GM23338 (cell line): ENCODE measurements around the gene COL20A1. TPM values are rescaled to one million over a fixed set of nuclear protein-coding genes. Genes with fewer than 3 reads are reported as not detected.

Experiments used
- ATAC-seq: fragments of 200-7000 bp; cut with Tn5 transposase; 3 replicates; pipeline ENCODE4 v1.9.1; 2020
- DNase-seq: peaks from one replicate; pipeline ENCODE4 v3.0.0-alpha.2; 2015; ENCODE audit warnings: low spot score
- H2AFZ ChIP-seq: fragments of 200-600 bp; sonication (generic); 2 replicates; pipeline ENCODE4 v1.8.0; 2016; ENCODE audit warnings: antibody characterized with exemption, mild to moderate bottlenecking, moderate library complexity
- H3F3A ChIP-seq: fragments of 200-600 bp; sonication (generic); replicated peaks from 2 replicates; pipeline ENCODE4 v1.8.0; 2017; ENCODE audit warnings: antibody characterized with exemption, mixed run types, low read depth
- H3K27ac ChIP-seq: fragments of 200-600 bp; sonication (generic); 2 replicates; pipeline ENCODE4 v1.6.1; 2016; ENCODE audit warnings: low read depth
- H3K27me3 ChIP-seq: fragments of 200-600 bp; sonication (generic); 2 replicates; pipeline ENCODE4 v1.8.0; 2016; ENCODE audit warnings: mild to moderate bottlenecking, mixed run types, moderate library complexity; ENCODE audit not compliant: insufficient read depth
- H3K36me3 ChIP-seq: fragments of 200-600 bp; sonication (generic); 2 replicates; pipeline ENCODE4 v1.8.0; 2016; ENCODE audit warnings: mild to moderate bottlenecking; ENCODE audit not compliant: insufficient read depth
- H3K4me1 ChIP-seq: fragments of 200-600 bp; sonication (generic); 2 replicates; pipeline ENCODE4 v1.8.0; 2016; ENCODE audit warnings: mild to moderate bottlenecking, moderate library complexity; ENCODE audit not compliant: insufficient read depth
- H3K4me2 ChIP-seq: fragments of 200-600 bp; sonication (generic); 2 replicates; pipeline ENCODE4 v1.7.1; 2017; ENCODE audit warnings: mixed run types
- H3K4me3 ChIP-seq: fragments of 200-600 bp; sonication (generic); 2 replicates; pipeline ENCODE4 v1.6.1; 2016; ENCODE audit warnings: mixed run types
- H3K79me2 ChIP-seq: fragments of 200-600 bp; sonication (generic); replicated peaks from 2 replicates; pipeline ENCODE4 v1.8.0; 2017; ENCODE audit warnings: mild to moderate bottlenecking; ENCODE audit not compliant: insufficient read depth
- H3K9me2 ChIP-seq: fragments of 200-600 bp; sonication (generic); 2 replicates; pipeline ENCODE4 v1.8.0; 2017; ENCODE audit not compliant: insufficient read depth
- H4K20me1 ChIP-seq: fragments of 200-600 bp; sonication (generic); replicated peaks from 2 replicates; pipeline ENCODE4 v1.8.0; 2017; ENCODE audit warnings: mild to moderate bottlenecking; ENCODE audit not compliant: insufficient read depth
- H3K27ac Mint-ChIP-seq: 2 replicates; pipeline ENCODE4 v1.8.0; 2020; ENCODE audit warnings: inconsistent platforms, mild to moderate bottlenecking, moderate library complexity, mixed read lengths
- H3K27me3 Mint-ChIP-seq: 3 replicates; pipeline ENCODE4 v1.8.0; 2022; ENCODE audit warnings: low read depth, mild to moderate bottlenecking, moderate library complexity, mixed read lengths, inconsistent platforms; ENCODE audit not compliant: insufficient read depth, poor library complexity
- H3K36me3 Mint-ChIP-seq: 3 replicates; pipeline ENCODE4 v1.8.0; 2021; ENCODE audit warnings: low read depth, mild to moderate bottlenecking, inconsistent platforms, moderate library complexity, mixed read lengths
- H3K4me1 Mint-ChIP-seq: 3 replicates; pipeline ENCODE4 v1.8.0; 2020; ENCODE audit warnings: mild to moderate bottlenecking, inconsistent platforms, mixed read lengths
- H3K4me3 Mint-ChIP-seq: 3 replicates; pipeline ENCODE4 v1.8.0; 2021; ENCODE audit warnings: moderate library complexity, mild to moderate bottlenecking, inconsistent platforms, mixed read lengths
- H3K9me3 Mint-ChIP-seq: 3 replicates; pipeline ENCODE4 v1.8.0; 2020; ENCODE audit warnings: moderate library complexity, mild to moderate bottlenecking, inconsistent platforms, mixed read lengths
- CREB1 ChIP-seq: fragments of 250-450 bp; sonication (Bioruptor Pico); IDR thresholded peaks from 2 replicates; pipeline ENCODE4 v1.5.0; 2020; ENCODE audit warnings: low read depth, mild to moderate bottlenecking, moderate library complexity
- CTCF ChIP-seq, 2 experiments: fragments of 200-600 bp in 1 of 2; sonication (generic) in 1 of 2; conservative IDR thresholded peaks; 2 replicates each; pipeline versions ENCODE4 v1.5.1 to v1.6.1; 2016 to 2017; ENCODE audit warnings: antibody characterized with exemption in 2 of 2, low read depth in 2 of 2, mild to moderate bottlenecking in 2 of 2, moderate library complexity in 1 of 2
- ETS1 ChIP-seq: IDR thresholded peaks from 2 replicates; pipeline ENCODE4 v1.6.1; 2016; ENCODE audit warnings: antibody characterized with exemption
- EZH2 ChIP-seq: fragments of 200-600 bp; sonication (generic); IDR thresholded peaks from one replicate; pipeline ENCODE4 v1.8.0; 2017; ENCODE audit warnings: antibody characterized with exemption, mild to moderate bottlenecking, low read depth; ENCODE audit not compliant: unreplicated experiment
- EZH2phosphoT487 ChIP-seq: fragments of 200-600 bp; sonication (generic); IDR thresholded peaks from one replicate; pipeline ENCODE4 v1.8.1; 2018; ENCODE audit warnings: antibody characterized with exemption; ENCODE audit not compliant: unreplicated experiment
- NANOG ChIP-seq: IDR thresholded peaks from 2 replicates; pipeline ENCODE4 v1.6.1; 2016; ENCODE audit warnings: antibody characterized with exemption, borderline replicate concordance
- POLR2AphosphoS5 ChIP-seq: IDR thresholded peaks from 2 replicates; pipeline ENCODE4 v1.6.1; 2016; ENCODE audit warnings: antibody characterized with exemption, low read depth
- STAT1 ChIP-seq: IDR thresholded peaks from one replicate; pipeline ENCODE4 v1.6.1; 2016; ENCODE audit warnings: antibody characterized with exemption; ENCODE audit not compliant: unreplicated experiment
- ZNF331 ChIP-seq: fragments of 250-450 bp; sonication (Bioruptor Pico); IDR thresholded peaks from 2 replicates; pipeline ENCODE4 v1.5.0; 2020; ENCODE audit warnings: low read depth, mild to moderate bottlenecking, moderate library complexity
- polyA plus RNA-seq: library from polyadenylated mRNA; unstranded; fragments of >200 nt; fragmentation: Nextera tagmentation; extraction: Ambion mirVana; gene quantifications from 2 replicates; pipeline ENCODE4 v1.2.1, GENCODE V29; 2016
- total RNA-seq: library from RNA; depleted of rRNA; stranded (reverse); fragments of >200 nt; shearing (Covaris generic); gene quantifications from 2 replicates; pipeline ENCODE4 v1.2.3, GENCODE V29; 2014

COL20A1 gene
- total and polyA plus RNA-seq, 2 experiments from 2014 or later: 0.28 to 0.79 TPM

- H3K4me1 Mint-ChIP-seq: peaks cover 20% of the 10 kb centered on the region
- Histone ChIP-seq H4K20me1 (no peaks in the 10 kb centered on the region), H3K4me2 (peak overlapping the region; percentile 71), H3K9me2 (no peaks in the 10 kb centered on the region), H3K4me3 (0 out of 2 replicates have a peak overlapping the region, but pooled peaks have one; percentile 34), H3K79me2 (no peaks in the 10 kb centered on the region), H3K36me3 (no peaks in the 10 kb centered on the region), H3K27me3 (no peaks in the 10 kb centered on the region), H2AFZ (peak overlapping the region; percentile 84; the same call in 1 of the 2 replicates), H3K4me1 (peaks cover 18% of the 10 kb centered on the region), H3F3A (no peaks in the 10 kb centered on the region), H3K27ac (no peak overlapping the region)
- DNase-seq: peak; percentile 86
- TF ChIP-seq NANOG (no peak), STAT1 (no peak), POLR2AphosphoS5 (no peak), CTCF (conservative IDR thresholded peaks at IDR 0.05; ENCODE audit: low read depth in 2 of 2) (0 out of 4 replicates have a peak, but pooled peaks have one; percentile 15 to 24), ETS1 (no peak), EZH2 (no peak), CREB1 (no peak), EZH2phosphoT487 (no peak)
- H3K36me3 Mint-ChIP-seq: no peaks in the 10 kb centered on the region
- peaks cover 16% of the 10 kb centered on the region for H3K27me3 Mint-ChIP-seq
- peak overlapping the region; percentile 51 for H3K4me3 Mint-ChIP-seq
- no peak overlapping the region; the same call in 1 of the 2 replicates for H3K27ac Mint-ChIP-seq
- ATAC-seq: peak; percentile 47
- H3K9me3 Mint-ChIP-seq: no peaks in the 10 kb centered on the region; the same call in 2 of the 3 replicates
These were observed 84.4 kb downstream of the COL20A1 start for GRCh38 chr20:63377256-63377941.

- Histone ChIP-seq H3K4me2 (peak overlapping the region; percentile 71), H3K36me3 (no peaks in the 10 kb centered on the region), H3K4me1 (peaks cover 18% of the 10 kb centered on the region), H3K4me3 (0 out of 2 replicates have a peak overlapping the region, but pooled peaks have one; percentile 34), H3K27me3 (no peaks in the 10 kb centered on the region), H2AFZ (peak overlapping the region; percentile 84; the same call in 1 of the 2 replicates), H3F3A (no peaks in the 10 kb centered on the region), H3K27ac (no peak overlapping the region), H3K79me2 (no peaks in the 10 kb centered on the region), H4K20me1 (no peaks in the 10 kb centered on the region), H3K9me2 (no peaks in the 10 kb centered on the region)
- DNase-seq (no peak), ATAC-seq (no peak)
- H3K36me3 Mint-ChIP-seq: no peaks in the 10 kb centered on the region
- peaks cover 21% of the 10 kb centered on the region for H3K4me1 Mint-ChIP-seq
- H3K27me3 Mint-ChIP-seq: peaks cover 16% of the 10 kb centered on the region
- H3K9me3 Mint-ChIP-seq: no peaks in the 10 kb centered on the region; the same call in 2 of the 3 replicates
- H3K4me3 Mint-ChIP-seq: no peak overlapping the region
- no peak overlapping the region for H3K27ac Mint-ChIP-seq
- TF ChIP-seq ZNF331 (CRISPR knock-in tag): no peak
- no peak for TF ChIP-seq POLR2AphosphoS5
- TF ChIP-seq CTCF (conservative IDR thresholded peaks at IDR 0.05; ENCODE audit: low read depth in 2 of 2): no peak
- TF ChIP-seq NANOG: no peak
These were observed 85.0 kb downstream of the COL20A1 start for GRCh38 chr20:63377951-63378381.
